AG10803 (cell line): ENCODE data around the gene CCDC78.
"Not testable (repeated sequence)": the region's sequence is repeated elsewhere in the genome, so short reads cannot be mapped to it uniquely, and the experiment has no call there.

Experiments
- DNase-seq: peaks from one replicate; pipeline ENCODE4 v3.0.0; 2010; ENCODE audit warnings: low read depth
- H3K4me3 ChIP-seq: 2 replicates; pipeline ENCODE4 v1.5.1; 2011; ENCODE audit warnings: mild to moderate bottlenecking, low read length, control low read depth
- TF ChIP-seq, protein P1 (sequence below): conservative IDR thresholded peaks from 2 replicates; pipeline ENCODE4 v1.5.1; 2011; ENCODE audit warnings: mild to moderate bottlenecking, low read length, control low read depth, inconsistent platforms

CCDC78 gene

DNA sequence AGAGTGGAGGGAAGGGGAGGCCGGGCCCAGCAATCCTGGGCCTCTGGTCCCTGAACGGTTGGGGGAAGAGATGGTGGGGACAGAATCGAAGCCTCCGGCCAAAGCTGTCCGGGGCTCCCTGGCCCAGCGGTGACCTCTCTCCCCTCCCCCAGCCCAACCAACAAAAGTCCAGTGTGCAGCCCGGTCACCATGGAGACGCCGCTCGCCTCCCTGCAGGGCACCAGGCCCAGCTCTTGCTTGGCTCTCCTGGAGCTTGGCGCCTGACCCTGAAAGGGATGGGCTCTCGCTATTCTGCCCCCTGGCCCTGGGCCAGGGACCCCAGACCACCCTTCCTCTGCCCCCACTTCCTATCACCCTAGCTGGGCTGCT is 10.1 kb downstream of the CCDC78 start:
- TF ChIP-seq, protein P1, sequence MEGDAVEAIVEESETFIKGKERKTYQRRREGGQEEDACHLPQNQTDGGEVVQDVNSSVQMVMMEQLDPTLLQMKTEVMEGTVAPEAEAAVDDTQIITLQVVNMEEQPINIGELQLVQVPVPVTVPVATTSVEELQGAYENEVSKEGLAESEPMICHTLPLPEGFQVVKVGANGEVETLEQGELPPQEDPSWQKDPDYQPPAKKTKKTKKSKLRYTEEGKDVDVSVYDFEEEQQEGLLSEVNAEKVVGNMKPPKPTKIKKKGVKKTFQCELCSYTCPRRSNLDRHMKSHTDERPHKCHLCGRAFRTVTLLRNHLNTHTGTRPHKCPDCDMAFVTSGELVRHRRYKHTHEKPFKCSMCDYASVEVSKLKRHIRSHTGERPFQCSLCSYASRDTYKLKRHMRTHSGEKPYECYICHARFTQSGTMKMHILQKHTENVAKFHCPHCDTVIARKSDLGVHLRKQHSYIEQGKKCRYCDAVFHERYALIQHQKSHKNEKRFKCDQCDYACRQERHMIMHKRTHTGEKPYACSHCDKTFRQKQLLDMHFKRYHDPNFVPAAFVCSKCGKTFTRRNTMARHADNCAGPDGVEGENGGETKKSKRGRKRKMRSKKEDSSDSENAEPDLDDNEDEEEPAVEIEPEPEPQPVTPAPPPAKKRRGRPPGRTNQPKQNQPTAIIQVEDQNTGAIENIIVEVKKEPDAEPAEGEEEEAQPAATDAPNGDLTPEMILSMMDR = no peak
- peak; percentile 38 for DNase-seq
- H3K4me3 ChIP-seq = peak overlapping the region; percentile 58

- DNase-seq = no peak
- H3K4me3 ChIP-seq = peak overlapping the region; percentile 58
- TF ChIP-seq, protein P1 = no peak
These were observed 10.6 kb downstream of the CCDC78 start for GRCh38 chr16:715477-716199.

GRCh38 chr16:714558-715476 is 11.4 kb downstream of the CCDC78 start, which contains the start of gene METRN:
Gene METRN, plus strand, starts transcription at chr16:715118. Its CDS starts 172 bp downstream, at chr16:715290.
- peak; percentile 82 for DNase-seq
- TF ChIP-seq, protein P1 = no peak
- peak within 1 kb of the TSS; percentile 58 for H3K4me3 ChIP-seq

DNA sequence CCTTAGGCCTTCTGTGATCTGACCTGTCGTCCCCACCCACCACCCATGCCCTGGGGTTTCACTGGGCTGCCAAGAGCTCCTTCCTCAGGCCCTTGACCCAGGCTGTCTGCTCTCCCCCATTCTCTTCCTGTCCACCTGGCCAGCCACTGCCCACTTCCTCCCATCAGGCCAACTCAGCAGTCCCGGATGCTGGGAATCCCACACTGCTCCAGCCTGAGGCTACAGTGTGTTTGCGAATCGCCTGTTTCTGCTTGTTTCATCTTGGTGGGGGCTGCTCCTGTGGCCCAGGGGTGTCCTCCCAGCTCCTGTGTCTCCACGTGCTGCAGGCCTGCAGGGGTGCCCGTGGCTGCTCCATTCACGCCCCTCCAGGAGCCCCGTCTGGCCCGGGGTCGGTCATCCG is 12.2 kb downstream of the CCDC78 start:
- DNase-seq = no peak
- TF ChIP-seq, protein P1 = no peak
- H3K4me3 ChIP-seq = no peak overlapping the region

DNA sequence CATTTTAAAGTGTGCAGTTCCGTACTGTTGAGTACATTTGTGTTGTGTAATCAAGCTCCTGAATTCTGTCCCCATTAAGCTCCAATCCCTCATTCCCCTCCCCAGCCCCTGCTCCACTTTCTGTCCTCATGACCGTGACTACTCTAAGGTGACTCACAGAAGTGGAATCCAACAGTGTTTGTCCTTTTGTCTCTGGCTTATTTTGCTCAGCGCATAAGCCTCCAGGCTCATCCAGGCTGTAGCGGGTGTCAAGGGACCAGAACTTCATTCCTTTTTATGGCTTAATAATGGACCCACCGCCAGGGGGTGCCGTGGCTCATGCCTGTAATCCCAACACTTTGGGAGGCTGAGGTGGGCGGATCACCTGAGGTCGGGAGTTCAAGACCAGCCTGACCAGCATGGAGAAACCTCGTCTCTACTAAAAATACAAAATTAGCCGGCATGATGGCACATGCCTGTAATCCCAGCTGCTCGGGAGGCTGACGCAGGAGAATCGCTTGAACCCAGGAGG is 13.4 kb downstream of the CCDC78 start:
- peak; percentile 93 for DNase-seq
- TF ChIP-seq, protein P1 = peak; percentile 42
- not testable (repeated sequence) for H3K4me3 ChIP-seq

DNA sequence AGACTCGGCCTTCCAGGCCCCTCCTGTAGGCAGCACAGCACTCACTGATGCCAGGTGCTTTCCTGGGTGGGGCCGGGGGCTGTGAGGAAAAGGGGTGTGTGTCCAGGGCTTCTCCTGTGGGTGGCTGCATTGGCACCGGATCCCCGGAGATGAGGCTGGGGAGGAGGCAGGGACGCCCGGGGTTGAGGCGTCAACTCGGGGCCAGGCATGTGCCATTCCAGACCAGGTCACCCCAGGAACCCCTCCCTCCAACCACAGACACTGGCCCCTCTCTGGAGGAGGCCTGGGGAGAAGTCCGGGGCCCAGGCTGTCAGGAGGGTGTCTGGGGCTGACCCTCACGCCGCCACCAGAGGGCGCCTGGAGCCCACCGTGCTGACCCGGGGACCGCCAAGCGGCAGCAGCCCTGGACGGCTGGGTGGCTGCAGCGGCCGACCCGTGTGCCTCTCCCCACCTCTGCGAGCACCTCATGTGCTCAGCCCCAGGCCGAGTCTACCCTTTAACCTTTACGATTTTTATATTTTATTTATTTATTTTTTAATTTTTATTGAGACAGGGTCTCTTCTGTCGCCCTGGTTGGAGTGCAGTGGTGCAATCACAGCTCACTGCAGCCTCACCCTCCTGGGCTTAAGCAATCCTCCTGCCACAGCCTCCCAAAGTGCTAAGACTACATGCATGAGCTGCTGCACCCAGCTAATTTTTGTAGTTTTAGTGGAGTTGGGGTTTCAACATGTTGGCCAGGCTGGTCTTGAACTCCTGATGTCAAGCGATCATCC is 14.5 kb downstream of the CCDC78 start:
- H3K4me3 ChIP-seq = no peak overlapping the region
- peak; percentile 52 for DNase-seq
- TF ChIP-seq, protein P1 = peak; percentile 71
